HG02884 (cell line): Measurements from ENCODE around the gene MTRF1L.
"Not testable (repeated sequence)": the region's sequence is repeated elsewhere in the genome, so short reads cannot be mapped to it uniquely, and the experiment has no call there.

ENCODE experiments used
- ATAC-seq: cut with Tn5 transposase; IDR thresholded peaks from one replicate; pipeline ENCODE4 v1.9.1; 2021; ENCODE audit warnings: mild to moderate bottlenecking, moderate library complexity; ENCODE audit not compliant: unreplicated experiment

Gene MTRF1L

DNA sequence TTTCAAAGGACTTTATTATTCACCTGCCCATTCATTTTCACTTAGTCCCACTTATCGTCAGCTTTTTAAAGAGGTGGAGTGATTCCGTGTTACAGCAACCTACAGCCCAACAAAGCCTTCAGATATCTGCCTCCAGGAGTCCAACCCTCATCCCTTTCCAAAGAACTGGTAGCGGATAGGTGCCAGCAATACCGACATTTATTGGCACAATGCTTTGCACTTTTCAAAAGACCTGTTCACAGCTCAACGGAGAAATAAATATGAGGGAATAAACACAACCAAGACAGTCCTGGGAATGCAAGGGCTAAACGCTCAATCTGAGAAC, 819 bp upstream of the MTRF1L start:
- ATAC-seq, result peak; percentile 4

DNA sequence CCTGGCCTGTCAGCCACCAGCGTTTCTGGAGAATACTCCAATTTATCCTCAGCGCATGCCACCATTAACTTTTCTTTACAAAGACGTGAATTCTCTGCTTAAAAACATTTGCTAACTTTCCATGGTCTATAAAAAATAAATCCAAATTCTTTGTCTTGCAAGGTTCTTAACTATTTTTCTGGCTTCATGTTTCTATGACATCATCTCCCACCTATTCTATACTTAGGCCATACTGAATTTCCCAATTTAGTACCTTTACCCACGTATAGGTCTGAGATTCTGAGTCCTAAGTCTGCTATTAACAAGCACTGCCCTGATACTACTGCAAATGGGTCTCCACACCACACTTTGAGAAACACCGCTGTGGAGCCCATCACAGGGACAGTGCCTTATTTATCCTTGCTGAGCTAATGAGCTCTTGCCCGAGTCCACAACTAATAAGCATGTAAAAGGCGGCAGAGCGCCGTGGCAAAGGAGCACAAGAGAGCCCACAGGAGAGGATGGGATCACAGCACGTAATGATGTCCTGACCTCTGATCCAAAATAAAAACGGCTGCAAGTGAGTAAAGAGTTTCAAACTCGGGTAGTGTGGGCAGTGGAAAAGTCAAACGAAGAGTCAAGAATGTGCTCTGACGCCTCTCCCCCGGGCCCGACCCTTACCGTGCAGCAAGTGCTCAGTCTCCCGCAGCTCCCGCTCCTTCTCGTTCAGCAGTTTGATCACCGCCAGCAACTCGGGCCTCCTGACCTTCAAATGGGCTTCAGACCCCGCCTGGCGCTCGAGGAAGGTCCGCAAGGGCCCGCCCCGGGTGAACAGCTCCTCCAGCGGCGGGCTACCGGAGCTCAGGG, 519 bp downstream of the MTRF1L start:
- peak; percentile 15 for ATAC-seq

DNA sequence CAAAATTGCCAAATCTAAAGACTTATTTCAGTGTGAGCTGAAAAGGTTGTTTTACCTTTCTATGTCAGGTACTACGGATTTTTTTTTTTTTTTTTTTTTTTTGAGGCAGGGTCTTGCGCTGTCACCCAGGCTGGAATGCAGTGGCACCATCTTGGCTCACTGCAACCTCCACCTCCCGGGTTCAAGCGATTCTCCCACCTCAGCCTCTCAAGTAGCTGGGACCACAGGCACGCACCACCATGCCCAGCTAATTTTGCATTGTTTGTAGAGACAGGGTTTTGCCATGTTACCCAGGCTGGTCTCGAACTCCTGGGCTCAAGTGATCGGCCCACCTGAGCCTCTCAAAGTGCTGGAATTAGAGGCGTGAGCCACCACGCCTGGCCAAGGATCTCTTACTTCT, 1.7 kb downstream of the MTRF1L start:
- not testable (repeated sequence) for ATAC-seq

DNA sequence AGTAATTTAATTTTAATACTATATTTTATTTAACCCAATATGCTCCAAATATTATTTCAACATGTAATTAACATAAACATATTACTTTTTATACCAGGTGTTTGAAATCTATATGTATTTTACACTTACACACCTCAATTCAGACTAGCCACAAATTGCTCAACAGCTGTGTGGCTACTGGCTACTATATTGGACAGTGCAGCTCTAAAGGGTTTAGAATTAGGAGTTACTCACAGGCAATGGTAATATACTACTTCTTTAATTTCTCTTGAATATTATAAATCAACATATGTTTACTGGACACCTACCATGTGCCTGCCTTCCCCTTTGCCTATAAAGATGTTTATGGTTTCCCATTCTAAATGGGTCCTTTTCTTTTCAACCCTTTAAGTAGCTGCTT, 2.3 kb downstream of the MTRF1L start:
- no peak for ATAC-seq

DNA sequence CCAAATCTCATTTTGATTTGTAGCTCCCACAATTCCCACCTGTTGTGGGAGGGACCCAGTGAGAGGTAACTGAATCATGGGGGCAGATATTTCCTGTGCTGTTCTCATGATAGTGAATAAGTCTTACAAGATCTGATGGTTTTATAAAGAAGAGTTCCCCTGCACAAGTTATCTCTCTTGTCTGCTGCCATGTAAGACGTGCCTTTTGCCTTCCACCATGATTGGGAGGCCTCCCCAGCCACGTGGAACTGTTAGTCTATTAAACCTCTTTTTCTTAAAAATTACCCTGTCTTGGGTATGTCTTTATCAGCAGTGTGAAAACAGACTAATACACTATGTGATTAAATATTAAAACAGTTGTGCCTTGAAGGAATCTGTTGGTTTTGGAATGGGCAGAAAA, 3.0 kb downstream of the MTRF1L start:
- not testable (repeated sequence) for ATAC-seq

DNA sequence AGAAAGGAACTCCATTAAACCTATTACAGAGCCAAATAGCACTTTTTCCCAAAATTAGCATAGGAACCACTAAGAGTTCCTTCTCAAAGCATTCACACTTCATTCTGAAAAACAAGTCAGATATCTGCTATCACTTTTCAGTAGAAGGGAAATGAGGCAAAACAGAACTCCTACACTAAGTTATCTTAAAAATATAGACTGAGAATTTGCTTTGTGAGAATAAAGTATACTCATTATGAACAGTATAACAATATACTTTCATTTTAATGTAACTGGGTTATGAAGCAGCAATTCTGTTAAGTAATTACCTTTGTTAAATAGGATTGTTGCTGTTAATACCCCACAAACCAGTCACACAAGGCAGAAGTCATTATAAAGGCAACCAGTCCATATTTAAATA, 8.7 kb downstream of the MTRF1L start:
- ATAC-seq, result no peak

DNA sequence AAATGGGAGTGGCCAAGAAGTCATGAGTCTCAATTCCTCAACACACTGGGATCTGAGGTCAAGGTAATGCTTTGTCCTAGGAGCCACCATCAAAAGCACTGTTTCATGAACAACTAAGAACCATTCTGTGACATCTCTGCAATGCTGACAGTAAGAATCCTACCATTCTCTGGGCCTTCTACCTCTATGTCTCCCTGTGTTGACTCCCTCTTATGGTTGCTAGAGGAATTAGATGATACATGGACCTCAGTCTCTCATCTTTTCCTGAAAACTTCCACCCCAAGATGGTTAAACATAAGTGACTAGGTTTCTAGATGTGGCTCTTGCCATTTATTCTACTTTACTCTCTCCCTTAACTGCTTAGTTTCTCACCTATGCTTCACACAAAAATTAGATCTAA, 9.1 kb downstream of the MTRF1L start:
- ATAC-seq, result no peak

DNA sequence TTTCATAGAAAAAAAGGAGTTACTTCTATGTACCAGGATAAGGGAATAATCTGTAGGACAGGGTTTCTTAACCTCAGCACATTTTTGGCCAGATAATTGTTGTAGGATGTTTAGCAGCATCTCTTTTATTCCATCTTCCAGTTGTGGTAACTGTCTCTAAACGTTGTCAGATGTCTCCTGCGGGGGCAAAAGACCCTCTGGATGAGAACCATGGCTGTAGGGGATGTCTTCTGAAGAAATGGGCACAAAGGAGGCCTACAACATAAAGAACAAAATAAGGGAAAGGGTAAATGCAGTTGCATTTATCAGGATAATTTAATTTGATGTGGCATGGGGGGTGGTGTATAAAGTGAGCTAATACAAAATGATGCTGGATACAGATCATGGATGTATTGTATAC, 15.5 kb downstream of the MTRF1L start:
- no peak for ATAC-seq

DNA sequence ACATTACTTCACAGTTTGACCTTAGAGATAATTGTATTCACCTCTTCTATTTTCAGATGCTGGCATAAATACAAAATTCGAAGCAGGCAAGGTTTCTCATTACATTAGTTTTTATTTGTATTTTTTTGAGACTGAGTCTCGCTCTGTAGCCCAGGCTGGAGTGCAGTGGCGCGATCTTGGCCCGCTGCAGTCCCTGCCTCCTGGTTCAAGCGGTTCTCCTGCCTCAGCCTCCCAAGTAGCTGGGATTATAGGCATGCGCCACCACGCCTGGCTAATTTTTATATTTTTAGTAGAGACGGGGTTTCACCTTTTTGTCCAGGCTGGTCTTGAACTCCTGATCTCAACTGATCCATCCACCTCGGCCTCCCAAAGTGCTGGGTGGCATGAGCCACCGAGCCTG, 17.2 kb downstream of the MTRF1L start:
- not testable (repeated sequence) for ATAC-seq

DNA sequence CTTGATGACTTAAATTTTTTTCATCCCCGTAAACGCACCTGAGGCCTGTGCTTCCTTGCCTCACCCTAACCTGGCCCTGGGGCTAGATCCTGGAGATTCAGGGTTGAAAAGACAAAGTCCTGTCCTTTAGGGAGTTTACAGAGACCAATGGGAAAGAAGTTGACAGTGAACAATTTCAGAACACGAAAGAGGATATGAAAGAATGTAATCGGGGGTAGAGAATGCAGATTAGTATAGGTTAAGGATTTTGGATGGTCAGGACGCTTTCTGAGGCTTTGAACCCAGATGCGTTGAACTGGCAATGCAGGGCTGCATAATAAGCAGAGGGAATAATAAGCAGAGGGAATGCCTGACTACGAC, 18.0 kb downstream of the MTRF1L start:
- ATAC-seq, result peak; percentile 31

DNA sequence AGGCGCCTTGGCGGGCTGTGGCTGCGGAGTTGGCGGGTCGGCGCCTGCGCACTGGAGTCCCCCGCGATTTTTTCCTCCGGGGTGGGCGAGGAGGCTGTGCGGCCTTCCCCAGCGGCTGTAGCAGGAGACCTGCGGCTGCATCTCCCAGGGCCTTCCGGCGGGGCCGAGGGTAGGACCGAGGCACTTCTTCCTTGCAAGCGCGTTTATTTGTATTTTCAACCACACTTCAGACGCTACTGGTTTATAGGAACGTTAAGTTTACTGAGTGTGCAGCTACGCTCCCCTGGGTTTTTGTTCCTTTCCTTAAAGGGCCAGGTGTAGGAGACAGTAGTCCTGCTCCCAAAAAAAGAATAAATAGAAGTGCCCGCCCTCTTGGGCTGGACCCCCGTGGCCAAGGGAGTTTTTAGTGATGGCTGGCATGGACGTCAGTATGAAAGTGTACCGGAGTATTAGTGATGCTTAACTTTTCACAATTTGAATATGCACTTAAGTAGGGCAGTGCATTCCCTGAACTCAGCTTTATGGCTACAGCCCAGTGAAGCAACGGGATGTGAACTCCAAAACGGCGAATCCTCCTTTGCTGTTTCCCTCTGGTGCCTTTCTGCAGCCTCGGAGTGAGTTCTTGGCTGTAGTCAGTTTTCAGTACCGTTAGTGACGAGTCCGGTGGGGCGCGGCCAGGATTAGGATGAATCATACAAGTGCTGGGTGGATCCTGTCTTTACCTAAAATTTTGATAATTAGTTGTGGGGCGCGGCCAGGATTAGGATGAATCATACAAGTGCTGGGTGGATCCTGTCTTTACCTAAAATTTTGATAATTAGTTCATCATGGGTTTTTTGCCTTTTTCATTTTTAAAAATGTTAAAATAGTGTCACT, 18.6 kb downstream of the MTRF1L start:
- ATAC-seq, result peak; percentile 22

DNA sequence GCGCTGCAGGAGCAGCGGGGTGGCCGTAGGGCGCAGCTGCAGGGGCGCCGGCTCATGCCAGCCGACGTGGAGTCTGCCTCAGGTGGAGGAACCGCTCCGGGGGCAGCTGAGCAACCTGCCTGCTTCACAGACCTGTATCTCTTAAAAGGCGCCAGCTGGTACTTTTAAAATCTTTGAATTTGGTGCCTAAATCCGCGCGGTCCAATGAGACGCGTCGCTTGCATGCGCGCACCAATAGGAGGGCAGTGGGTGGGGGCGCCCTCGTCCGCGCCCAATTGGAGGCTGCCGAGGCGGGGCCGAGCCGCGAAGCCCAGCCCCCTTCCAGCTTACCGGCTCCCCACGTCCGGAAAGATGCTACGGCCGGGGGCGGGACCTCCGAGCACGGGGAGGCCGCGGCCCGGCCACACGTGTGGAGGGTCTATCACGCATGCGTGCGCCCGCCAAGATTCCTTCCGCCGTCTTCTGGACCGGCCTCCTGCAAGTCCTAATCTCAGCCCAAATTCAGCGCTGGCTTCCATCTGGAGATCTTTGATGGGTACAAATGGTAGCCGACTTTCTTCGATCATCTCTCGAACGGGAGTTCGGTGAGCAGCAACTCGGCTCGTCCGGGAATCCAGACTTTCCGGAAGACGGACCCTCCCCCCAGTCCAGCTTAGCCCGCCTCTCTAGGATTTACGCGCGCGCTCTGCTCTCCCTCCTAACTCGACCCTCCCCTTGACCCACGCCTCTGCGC, 19.4 kb downstream of the MTRF1L start, which contains the start of gene FBXO5:
Gene FBXO5 (minus strand): TSS at position 138 of the 733 bp plus-strand sequence. CDS start 82 bp downstream, at position 56.
- peak; percentile 72 for ATAC-seq

DNA sequence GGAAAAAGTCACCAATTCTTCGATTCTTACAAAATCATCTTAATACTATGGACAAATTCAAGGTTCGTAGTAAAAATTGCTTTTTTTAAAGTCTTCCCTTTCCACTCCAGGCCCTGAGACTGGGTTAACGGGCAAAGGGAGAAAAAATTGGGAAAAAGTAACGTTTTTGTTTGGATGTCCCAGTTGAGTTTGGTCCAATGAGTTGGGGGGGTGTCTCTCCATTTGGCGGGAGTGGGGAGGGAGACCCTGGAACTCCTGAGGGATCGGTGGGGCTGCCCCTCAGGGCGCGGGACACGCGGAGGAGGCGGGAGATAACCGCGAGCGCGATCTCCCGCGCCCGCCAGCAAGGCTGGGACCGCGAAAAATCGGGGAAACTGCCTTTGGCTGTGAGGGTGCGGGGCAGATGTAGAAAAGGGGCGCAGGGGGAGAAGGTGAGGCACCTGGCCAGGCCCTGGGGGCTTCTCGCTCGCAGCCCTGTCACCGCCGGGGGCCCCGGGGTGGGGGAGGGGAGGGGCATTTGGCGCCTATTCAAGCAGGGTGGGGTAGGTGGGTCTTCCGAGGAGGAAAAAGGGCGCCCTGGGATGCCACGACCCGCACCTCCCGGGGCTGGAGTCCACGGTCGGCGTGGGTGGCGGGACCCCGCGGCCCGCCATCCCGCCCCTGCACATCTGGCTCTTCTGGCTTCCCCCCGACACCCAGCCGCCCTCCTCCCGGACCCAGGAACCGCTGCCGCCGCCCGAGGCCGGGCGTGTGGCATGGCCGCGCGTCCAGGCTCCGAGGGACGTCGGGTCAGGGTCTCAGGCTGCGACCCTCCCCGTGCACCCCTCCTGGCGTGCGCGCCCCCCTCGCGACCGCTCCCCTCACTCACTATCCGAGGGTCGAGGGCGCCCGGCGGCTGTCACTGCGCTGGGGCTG, 20.3 kb downstream of the MTRF1L start:
- no peak for ATAC-seq

DNA sequence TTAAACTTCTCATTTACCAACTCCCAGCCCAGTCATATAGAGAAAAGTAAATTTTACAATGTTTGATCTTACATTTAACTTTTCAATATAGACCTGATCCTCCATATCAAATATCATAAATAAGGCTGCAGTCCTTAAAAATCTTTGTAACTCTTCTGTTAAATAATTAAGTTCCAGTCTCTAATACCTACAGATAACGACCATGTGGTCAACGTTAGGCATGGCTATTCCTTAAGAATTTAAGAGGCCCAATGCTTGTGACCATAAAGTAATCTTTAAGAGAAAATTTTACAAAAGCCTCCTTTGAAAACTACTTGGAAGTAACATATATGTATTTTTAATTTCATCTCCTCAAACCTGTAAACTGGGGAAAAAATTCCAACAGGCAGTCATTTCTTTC, 21.3 kb downstream of the MTRF1L start:
- ATAC-seq, result no peak

DNA sequence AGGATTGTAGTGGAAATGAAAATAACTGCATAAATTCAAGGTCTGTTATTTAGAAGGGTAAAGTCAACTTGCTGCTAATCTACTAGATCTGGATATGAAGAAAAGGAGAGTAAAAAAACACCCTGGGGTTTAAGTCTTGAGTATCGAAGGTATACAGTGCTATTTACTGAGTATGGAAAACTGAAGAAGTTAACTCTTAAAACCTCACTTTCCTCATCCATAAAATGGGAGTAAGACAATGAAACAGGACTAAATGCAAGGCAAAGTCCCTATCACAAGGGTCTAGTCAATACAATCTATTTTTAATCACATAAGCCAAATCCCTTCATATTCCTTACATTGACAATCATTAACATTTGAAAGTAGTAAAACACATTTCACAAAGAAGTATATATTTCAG, 21.9 kb downstream of the MTRF1L start:
- ATAC-seq, result no peak

DNA sequence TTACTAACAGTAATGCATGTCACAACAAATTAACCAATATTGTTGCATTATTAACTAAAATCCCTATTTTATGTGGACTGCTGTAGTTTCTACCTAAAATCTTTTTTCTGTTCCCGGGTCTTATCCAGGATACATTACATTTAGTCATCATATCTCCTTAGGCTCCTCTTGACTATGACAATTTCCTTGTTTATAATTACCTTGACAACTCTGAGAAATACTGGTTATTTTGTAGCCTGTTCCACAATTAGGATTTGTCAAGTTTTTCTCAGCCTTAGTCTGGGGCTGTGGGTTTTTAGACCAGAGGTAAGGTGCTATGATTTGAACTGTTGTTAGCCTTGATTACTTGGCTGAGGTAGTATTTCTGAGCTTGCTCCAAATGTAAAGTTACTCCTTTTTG, 23.4 kb downstream of the MTRF1L start:
- ATAC-seq, result no peak

DNA sequence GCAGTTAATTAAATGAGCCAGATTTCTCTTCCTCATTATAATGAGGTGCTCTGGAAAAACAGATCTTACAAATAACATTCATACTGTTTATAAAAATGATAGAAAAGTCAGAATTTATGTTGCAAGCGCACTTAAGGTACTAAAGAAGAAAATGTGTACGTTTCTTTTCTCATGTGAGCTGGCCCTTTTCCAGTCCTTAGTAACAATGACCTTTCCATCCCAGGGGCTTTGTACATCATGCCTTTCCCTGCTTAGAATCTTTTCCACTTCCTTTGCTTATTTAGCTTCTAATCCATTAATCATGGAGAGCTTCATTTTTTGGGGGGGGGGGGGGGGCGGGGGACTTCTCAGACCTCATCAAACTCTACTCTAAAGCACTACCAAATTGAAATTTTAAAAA, 24.5 kb downstream of the MTRF1L start:
- ATAC-seq, result no peak

DNA sequence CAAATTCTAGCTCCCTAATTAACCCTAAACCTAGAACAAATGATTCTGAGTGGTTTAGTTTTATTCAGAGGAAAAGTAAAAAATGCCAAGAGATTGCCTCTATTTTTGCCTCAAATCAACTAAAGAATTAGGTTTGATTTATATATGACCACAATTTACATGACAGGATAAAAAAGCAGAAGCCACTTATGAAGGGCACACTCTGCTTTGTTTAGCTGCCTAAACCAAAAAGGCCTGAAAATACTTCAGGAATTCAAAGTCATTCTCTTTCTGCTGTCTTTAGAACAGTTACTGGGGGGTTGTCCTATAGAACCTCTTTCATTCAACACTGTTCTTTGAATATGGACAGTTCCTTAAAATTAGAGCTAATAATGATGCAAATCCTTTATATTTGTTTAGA, 25.0 kb downstream of the MTRF1L start:
- no peak for ATAC-seq

DNA sequence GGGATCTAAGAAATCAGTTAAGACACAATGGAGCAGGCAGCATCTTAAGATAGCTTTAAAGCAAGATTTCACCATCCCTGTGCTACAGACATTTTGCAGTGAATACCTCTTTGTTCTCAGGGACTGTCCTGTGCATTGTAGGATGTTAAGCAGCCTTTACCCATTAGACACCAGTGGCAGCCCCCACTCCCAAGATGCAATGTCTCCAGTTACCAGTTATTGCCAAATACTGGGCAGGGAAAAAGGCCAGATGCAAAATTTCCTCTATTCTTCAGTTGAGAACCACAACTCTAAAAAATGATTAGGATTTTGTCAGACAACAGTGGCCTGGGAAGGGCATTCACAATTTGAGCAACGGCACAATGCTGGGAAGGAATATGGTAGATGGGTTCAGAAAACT, 25.8 kb downstream of the MTRF1L start:
- ATAC-seq, result no peak

DNA sequence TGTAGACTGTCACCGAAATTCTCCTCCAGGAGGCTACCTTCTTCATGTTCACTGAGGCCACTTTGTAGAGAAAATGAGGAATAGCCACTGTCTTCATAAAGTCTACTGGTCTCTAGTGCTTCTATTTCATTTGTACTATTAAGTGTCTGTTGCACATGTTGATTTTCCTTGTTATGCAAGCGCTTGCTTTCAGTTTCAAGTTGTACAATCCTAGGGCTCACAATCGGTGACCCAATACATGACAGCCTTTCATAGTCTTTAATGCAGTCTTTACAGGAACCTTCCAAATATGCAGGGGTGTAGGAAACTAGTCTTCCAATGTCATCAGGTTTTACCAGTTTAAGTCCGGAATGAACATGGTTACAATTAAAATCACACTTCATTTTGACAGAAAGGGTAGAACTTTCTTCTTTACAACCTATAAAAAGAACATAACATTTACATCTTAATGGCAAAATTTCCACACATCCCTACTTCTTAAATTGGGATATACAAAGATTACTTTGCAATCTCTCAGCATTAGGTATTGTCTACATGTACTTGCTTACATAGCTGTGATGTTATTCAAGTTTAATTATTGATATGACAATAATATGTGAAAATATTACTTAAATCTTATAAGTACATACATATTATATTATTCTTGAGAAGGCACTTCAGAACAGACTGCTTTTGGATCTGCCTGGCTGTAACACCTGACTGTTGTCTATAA, 27.1 kb downstream of the MTRF1L start:
- ATAC-seq, result peak; percentile 49
